RWPE2 (cell line): ENCODE data around the gene CRACR2B.

Experiments
- ATAC-seq: fragments of 200-7000 bp; cut with Tn5 transposase; 3 replicates; pipeline ENCODE4 v1.9.1; 2021; ENCODE audit warnings: low read depth
- DNase-seq: peaks from one replicate; pipeline ENCODE4 v3.0.0-alpha.2; 2020; ENCODE audit warnings: low spot score
- H3K27ac ChIP-seq: fragments of 450-650 bp; 2 replicates; pipeline ENCODE4 v1.5.1; 2017; ENCODE audit warnings: mild to moderate bottlenecking; ENCODE audit not compliant: poor library complexity, severe bottlenecking
- H3K27me3 ChIP-seq: fragments of 250-450 bp; sonication (Bioruptor Pico); 2 replicates; pipeline ENCODE4 v1.5.1; 2021; ENCODE audit warnings: mild to moderate bottlenecking, moderate library complexity; ENCODE audit not compliant: insufficient read depth, poor library complexity, severe bottlenecking
- H3K36me3 ChIP-seq: fragments of 250-450 bp; sonication (Bioruptor Pico); 2 replicates; pipeline ENCODE4 v1.5.1; 2020; ENCODE audit warnings: low read depth, mild to moderate bottlenecking, moderate library complexity
- H3K4me1 ChIP-seq: fragments of 250-450 bp; sonication (Bioruptor Pico); 2 replicates; pipeline ENCODE4 v1.5.1; 2021; ENCODE audit warnings: mild to moderate bottlenecking, moderate library complexity; ENCODE audit not compliant: insufficient read depth, poor library complexity, severe bottlenecking
- H3K4me3 ChIP-seq: fragments of 250-450 bp; sonication (Bioruptor Pico); 2 replicates; pipeline ENCODE4 v1.5.1; 2021; ENCODE audit warnings: mild to moderate bottlenecking, moderate library complexity; ENCODE audit not compliant: severe bottlenecking
- H3K9me3 ChIP-seq: fragments of 250-450 bp; sonication (Bioruptor Pico); 2 replicates; pipeline ENCODE4 v1.5.1; 2021; ENCODE audit warnings: mild to moderate bottlenecking, moderate library complexity; ENCODE audit not compliant: severe bottlenecking
- TF ChIP-seq, protein P1 (sequence below): fragments of 450-650 bp; IDR thresholded peaks from one replicate; pipeline ENCODE4 v1.5.1; 2017; ENCODE audit warnings: mild to moderate bottlenecking, moderate library complexity; ENCODE audit not compliant: poor library complexity, severe bottlenecking

The CRACR2B gene

DNA sequence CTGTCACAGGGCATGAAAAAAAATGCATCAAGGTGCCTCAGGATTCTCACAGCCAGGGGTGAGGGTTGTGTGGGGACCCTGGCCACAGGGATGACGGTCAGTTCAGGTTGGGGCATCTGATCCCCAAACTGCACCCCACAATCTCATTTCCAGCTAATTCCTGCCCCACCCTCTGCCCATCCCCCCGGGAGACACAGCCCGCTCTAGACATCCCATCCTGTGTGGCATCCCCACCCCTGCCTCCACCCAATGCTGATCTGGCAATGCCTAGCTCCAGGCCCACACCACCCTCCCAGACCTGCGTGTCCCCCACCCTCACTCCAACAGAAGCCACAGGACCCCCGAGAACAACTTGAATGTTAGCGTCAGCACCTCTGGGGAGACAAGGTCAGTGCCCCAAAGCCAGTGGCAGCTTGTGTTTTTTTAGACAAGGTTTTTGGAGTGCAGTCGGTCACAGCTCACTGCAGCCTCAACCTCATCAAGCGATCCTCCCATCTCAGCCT lies 40.2 kb downstream of the CRACR2B start:
- no peak for ATAC-seq
- TF ChIP-seq, protein P1, sequence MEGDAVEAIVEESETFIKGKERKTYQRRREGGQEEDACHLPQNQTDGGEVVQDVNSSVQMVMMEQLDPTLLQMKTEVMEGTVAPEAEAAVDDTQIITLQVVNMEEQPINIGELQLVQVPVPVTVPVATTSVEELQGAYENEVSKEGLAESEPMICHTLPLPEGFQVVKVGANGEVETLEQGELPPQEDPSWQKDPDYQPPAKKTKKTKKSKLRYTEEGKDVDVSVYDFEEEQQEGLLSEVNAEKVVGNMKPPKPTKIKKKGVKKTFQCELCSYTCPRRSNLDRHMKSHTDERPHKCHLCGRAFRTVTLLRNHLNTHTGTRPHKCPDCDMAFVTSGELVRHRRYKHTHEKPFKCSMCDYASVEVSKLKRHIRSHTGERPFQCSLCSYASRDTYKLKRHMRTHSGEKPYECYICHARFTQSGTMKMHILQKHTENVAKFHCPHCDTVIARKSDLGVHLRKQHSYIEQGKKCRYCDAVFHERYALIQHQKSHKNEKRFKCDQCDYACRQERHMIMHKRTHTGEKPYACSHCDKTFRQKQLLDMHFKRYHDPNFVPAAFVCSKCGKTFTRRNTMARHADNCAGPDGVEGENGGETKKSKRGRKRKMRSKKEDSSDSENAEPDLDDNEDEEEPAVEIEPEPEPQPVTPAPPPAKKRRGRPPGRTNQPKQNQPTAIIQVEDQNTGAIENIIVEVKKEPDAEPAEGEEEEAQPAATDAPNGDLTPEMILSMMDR = no peak
- Histone ChIP-seq H3K36me3 (peaks cover 26% of the 10 kb centered on the region), H3K4me1 (no peaks in the 10 kb centered on the region), H3K27ac (no peak overlapping the region), H3K9me3 (no peaks in the 10 kb centered on the region), H3K4me3 (no peak overlapping the region), H3K27me3 (no peaks in the 10 kb centered on the region)
- DNase-seq = no peak

DNA sequence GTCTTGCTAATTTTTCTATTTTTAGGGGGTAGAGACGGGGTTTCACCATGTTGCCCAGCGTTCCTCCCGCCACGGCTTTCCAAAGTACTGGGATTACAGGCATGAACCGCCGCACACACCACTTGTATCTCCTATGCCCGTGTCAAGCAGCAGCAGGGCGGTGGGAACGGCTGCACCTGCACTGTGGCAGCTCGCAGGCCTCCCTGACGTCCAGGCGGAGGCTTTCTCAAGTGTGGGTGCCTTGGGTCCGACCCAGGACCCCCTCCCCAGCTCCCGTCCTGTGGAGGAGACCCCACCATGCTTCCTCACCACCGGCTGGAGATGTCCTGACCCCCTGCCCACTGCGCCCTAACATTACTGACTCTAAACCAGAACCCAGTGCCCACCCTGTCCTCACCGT lies 40.7 kb downstream of the CRACR2B start:
- TF ChIP-seq, protein P1 = no peak
- DNase-seq = no peak
- H3K4me3 ChIP-seq = no peak overlapping the region
- ATAC-seq = no peak
- H3K36me3 ChIP-seq = peaks cover 21% of the 10 kb centered on the region
- no peaks in the 10 kb centered on the region for H3K4me1 ChIP-seq
- H3K9me3 ChIP-seq = no peaks in the 10 kb centered on the region
- no peaks in the 10 kb centered on the region for H3K27me3 ChIP-seq
- no peak overlapping the region for H3K27ac ChIP-seq

DNA sequence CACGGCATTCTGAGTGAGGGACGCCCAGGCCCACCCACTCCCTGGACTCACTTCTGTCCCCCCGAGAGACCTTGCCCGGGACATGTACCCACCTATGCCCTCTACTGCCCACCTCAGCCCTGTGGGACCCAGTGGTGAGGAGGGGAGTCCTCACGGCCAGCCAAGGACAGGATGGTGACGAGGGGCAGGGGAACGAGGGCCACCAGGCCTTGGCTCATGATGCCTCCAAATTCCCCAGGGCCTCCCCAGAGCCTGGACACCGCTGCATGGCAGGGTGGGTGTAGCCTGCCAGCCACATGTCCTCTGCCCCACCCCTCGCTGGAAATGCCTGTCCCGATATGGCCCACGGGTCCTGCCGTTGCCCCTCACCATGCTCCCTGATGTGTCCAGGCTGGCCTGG lies 41.1 kb downstream of the CRACR2B start:
- H3K4me1 ChIP-seq = no peaks in the 10 kb centered on the region
- no peak for DNase-seq
- H3K4me3 ChIP-seq = no peak overlapping the region
- H3K36me3 ChIP-seq = peaks cover 21% of the 10 kb centered on the region
- H3K27ac ChIP-seq = no peak overlapping the region
- TF ChIP-seq, protein P1 = no peak
- no peaks in the 10 kb centered on the region for H3K27me3 ChIP-seq
- no peaks in the 10 kb centered on the region for H3K9me3 ChIP-seq
- no peak for ATAC-seq

DNA sequence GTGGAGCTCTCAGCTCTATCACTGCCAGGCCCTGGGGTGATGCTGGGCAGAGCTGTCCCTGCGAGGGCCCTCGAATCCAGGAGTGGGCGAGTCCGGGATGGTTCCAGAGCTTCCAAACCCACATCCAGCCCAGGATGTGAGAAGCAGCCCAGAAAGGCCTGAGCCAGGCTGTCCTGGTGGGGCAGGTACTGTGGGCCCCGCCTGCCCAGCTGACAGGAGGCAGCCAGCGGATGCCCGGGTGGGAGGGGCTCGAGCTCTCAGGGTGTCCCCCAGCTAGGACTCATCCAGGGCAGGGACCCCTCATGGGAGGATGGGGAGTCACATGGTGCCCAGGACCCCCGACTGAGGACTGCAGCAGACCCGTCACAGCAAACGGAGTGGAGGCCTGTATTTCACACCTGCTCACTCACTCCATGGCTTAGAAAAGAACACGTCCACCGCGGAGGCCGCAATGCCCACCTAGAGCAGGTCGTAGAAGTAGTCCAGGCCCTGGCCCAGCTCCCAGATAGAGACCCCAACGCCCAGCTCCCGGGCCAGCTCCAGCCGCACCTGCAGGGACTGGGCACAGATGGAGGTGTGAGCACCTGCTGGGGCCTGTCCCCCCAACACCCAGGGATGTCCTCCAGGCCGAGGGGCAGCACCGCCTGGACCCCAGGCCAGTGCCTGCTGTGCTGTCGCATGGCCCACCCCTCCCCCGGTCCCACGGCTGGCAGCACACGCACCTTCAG lies 41.8 kb downstream of the CRACR2B start:
- ATAC-seq (peak; percentile 8), DNase-seq (no peak)
- no peaks in the 10 kb centered on the region for H3K4me1 ChIP-seq
- no peak overlapping the region for H3K27ac ChIP-seq
- TF ChIP-seq, protein P1 = no peak
- H3K27me3 ChIP-seq = no peaks in the 10 kb centered on the region
- H3K9me3 ChIP-seq = no peaks in the 10 kb centered on the region
- H3K36me3 ChIP-seq = peaks cover 14% of the 10 kb centered on the region
- no peak overlapping the region for H3K4me3 ChIP-seq

DNA sequence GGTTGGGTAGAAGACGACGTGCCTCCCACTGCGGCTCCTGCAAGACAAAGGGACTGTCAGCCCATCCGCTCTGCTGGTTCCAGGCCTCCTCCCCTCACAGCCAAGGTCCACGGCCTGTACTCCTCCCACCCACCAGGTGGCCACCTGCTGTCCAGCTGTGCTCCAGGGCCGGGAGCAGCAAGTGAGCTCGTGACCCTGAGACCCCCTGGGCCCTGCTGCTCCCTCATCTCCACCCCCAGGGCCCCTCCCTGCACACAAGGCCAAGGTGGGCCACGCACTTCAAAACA lies 42.4 kb downstream of the CRACR2B start:
- peak; percentile 22; the same call in 1 of the 3 replicates for ATAC-seq
- H3K27ac ChIP-seq = no peak overlapping the region

More for the DNA sequence above, 42.4 kb downstream of the CRACR2B start:
- Histone ChIP-seq H3K27me3 (no peaks in the 10 kb centered on the region), H3K4me1 (no peaks in the 10 kb centered on the region), H3K9me3 (no peaks in the 10 kb centered on the region), H3K4me3 (no peak overlapping the region), H3K36me3 (peaks cover 13% of the 10 kb centered on the region)
- DNase-seq = no peak
- TF ChIP-seq, protein P1 = no peak
